ENCODE measurements around the gene RAB40C. TPM values are rescaled to one million over a fixed set of nuclear protein-coding genes. Genes with fewer than 3 reads are reported as not detected.

RAB40C gene
- total and polyA plus RNA-seq, 10 of the 15 experiments (the other 5 are each of a cell fraction or from before 2014, with no cell fraction given): 0.06 to 12.8 (median 4.6) TPM

- ChIA-PET SMC1A (ENCODE audit: uncharacterized antibody, unreplicated experiment) (no interaction called here), CTCF (interaction anchor here (1.1 to 2.0 kb wide), 4 partner anchors 10 to 40 kb away, joined by 3 to 4 read pairs (median 4); no protein-coding TSS in a partner anchor), RAD21 (ENCODE audit: unreplicated experiment) (no interaction called here), POLR2A (interaction anchor here (1.0 kb wide), 1 partner anchor 26 kb away, joined by 4 read pairs; the partner anchor contains the start of gene METTL26)
- no peaks in the 10 kb centered on the region for H3K36me3 ChIP-seq (ENCODE audit: control insufficient read depth in 2 of 2, insufficient read depth in 2 of 2, low read length in 1 of 2)
- no peak overlapping the region for H3K27ac ChIP-seq (ENCODE audit: control insufficient read depth, insufficient read depth)
- ATAC-seq: peak; percentile 61
- 58% methylated on average over 28 of the region's 28 CpGs for WGBS (ENCODE audit: insufficient coverage, insufficient replicate concordance, low lambda C conversion rate, missing lambda C conversion rate)
- no peak for FAIRE-seq
- H3K27me3 ChIP-seq (replicated peaks in 1 of 2; ENCODE audit: control insufficient read depth in 2 of 2, insufficient read depth in 2 of 2, low read length in 1 of 2): no peaks in the 10 kb centered on the region
- DNase-seq (ENCODE audit: low read depth, low spot score): no peak
- H4K20me1 ChIP-seq (ENCODE audit: control insufficient read depth, insufficient read depth): no peaks in the 10 kb centered on the region
- no peaks in the 10 kb centered on the region for H3K79me2 ChIP-seq (ENCODE audit: control insufficient read depth, insufficient read depth, low read length)
- H3K4me3 ChIP-seq: no peak overlapping the region
- H2AFZ ChIP-seq (ENCODE audit: control insufficient read depth, low read depth, low read length): no peak overlapping the region
- H3K4me1 ChIP-seq (ENCODE audit: control insufficient read depth, insufficient read depth, low read length): no peaks in the 10 kb centered on the region
- no peak overlapping the region for H3K4me2 ChIP-seq (ENCODE audit: control insufficient read depth, insufficient read depth)
- H3K9ac ChIP-seq (ENCODE audit: control insufficient read depth, insufficient read depth, low read length): no peak overlapping the region
- in situ Hi-C loops (cut with MboI) (no loop called here), intact Hi-C loops (cut with micrococcal nuclease; ENCODE audit: unreplicated experiment) (no loop called here)
- peaks cover 3% of the 10 kb centered on the region; the same call in 1 of the 3 replicates for H3K9me3 ChIP-seq (replicated peaks; ENCODE audit: control insufficient read depth, insufficient read depth, low read length)
- BruUV-seq (replicated peaks): no TSS peak
- TF ChIP-seq HDAC6 (IDR thresholded peaks at IDR 0.05; ENCODE audit: unreplicated experiment) (no peak), TBL1XR1 (IDR thresholded peaks at IDR 0.05; ENCODE audit: low read depth, low read length) (no peak), STAT3 (IDR thresholded peaks at IDR 0.05; ENCODE audit: low read depth, low read length) (no peak), RAD21 (IDR thresholded peaks at IDR 0.05; ENCODE audit: insufficient read depth, low read depth, low read length) (peak; percentile 47), EZH2 (IDR thresholded peaks at IDR 0.05; ENCODE audit: borderline replicate concordance, control insufficient read depth, low read depth, low read length) (no peak), SIX5 (IDR thresholded peaks at IDR 0.05; ENCODE audit: low read depth, low read length, severe bottlenecking) (no peak), NR2F1 (conservative IDR thresholded peaks at IDR 0.05) (no peak), HSF1 (IDR thresholded peaks at IDR 0.05; ENCODE audit: low read depth, low read length) (no peak), NFIC (IDR thresholded peaks at IDR 0.05; ENCODE audit: low read depth, low read length) (no peak), SMC3 (IDR thresholded peaks at IDR 0.05; ENCODE audit: borderline replicate concordance, low read length) (peak; percentile 32; the same call in 1 of the 2 replicates), RBBP5 (conservative IDR thresholded peaks at IDR 0.05) (no peak), RCOR1 (conservative IDR thresholded peaks at IDR 0.05; ENCODE audit: low read depth, low read length) (no peak), KAT2A (conservative IDR thresholded peaks at IDR 0.05; ENCODE audit: control insufficient read depth, low read depth, low read length) (no peak), YY1 (IDR thresholded peaks at IDR 0.05; ENCODE audit: low read depth, low read length) (peak; percentile 66; the same call in 1 of the 2 replicates)
- TF ChIP-seq, protein P1, sequence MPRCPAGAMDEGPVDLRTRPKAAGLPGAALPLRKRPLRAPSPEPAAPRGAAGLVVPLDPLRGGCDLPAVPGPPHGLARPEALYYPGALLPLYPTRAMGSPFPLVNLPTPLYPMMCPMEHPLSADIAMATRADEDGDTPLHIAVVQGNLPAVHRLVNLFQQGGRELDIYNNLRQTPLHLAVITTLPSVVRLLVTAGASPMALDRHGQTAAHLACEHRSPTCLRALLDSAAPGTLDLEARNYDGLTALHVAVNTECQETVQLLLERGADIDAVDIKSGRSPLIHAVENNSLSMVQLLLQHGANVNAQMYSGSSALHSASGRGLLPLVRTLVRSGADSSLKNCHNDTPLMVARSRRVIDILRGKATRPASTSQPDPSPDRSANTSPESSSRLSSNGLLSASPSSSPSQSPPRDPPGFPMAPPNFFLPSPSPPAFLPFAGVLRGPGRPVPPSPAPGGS (IDR thresholded peaks at IDR 0.05; ENCODE audit: borderline replicate concordance, insufficient read depth, low read depth, low read length, poor library complexity, severe bottlenecking): no peak
- TF ChIP-seq, protein P2, sequence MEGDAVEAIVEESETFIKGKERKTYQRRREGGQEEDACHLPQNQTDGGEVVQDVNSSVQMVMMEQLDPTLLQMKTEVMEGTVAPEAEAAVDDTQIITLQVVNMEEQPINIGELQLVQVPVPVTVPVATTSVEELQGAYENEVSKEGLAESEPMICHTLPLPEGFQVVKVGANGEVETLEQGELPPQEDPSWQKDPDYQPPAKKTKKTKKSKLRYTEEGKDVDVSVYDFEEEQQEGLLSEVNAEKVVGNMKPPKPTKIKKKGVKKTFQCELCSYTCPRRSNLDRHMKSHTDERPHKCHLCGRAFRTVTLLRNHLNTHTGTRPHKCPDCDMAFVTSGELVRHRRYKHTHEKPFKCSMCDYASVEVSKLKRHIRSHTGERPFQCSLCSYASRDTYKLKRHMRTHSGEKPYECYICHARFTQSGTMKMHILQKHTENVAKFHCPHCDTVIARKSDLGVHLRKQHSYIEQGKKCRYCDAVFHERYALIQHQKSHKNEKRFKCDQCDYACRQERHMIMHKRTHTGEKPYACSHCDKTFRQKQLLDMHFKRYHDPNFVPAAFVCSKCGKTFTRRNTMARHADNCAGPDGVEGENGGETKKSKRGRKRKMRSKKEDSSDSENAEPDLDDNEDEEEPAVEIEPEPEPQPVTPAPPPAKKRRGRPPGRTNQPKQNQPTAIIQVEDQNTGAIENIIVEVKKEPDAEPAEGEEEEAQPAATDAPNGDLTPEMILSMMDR (IDR thresholded peaks at IDR 0.05 in 2 of 3, conservative IDR thresholded peaks at IDR 0.05 in 1 of 3; ENCODE audit: control insufficient read depth in 2 of 3, extremely low read depth in 1 of 3, insufficient read depth in 1 of 3, low read depth in 3 of 3, low read length in 3 of 3): peak; percentile 42 to 55 (median 43); a peak in 3 of 6 replicates
- TF ChIP-seq, protein P3, sequence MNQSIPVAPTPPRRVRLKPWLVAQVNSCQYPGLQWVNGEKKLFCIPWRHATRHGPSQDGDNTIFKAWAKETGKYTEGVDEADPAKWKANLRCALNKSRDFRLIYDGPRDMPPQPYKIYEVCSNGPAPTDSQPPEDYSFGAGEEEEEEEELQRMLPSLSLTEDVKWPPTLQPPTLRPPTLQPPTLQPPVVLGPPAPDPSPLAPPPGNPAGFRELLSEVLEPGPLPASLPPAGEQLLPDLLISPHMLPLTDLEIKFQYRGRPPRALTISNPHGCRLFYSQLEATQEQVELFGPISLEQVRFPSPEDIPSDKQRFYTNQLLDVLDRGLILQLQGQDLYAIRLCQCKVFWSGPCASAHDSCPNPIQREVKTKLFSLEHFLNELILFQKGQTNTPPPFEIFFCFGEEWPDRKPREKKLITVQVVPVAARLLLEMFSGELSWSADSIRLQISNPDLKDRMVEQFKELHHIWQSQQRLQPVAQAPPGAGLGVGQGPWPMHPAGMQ (IDR thresholded peaks at IDR 0.05; ENCODE audit: borderline replicate concordance): no peak
Measured at GRCh38 chr16:610513-611381, 20.9 kb downstream of the RAB40C start.
